Stimulated activated CD4-positive, alpha-beta T cell treated with anti-CD3 and anti-CD28 coated beads, Interleukin-1b, Interleukin-23, amount 100 ng/mL, for 4 hours (primary cell): ENCODE data around the gene CDHR2.

Experiments used
- DNase-seq, 2 donors: peaks; one replicate each; pipeline ENCODE4 v3.0.0-alpha.2; 2020; ENCODE audit warnings: low read depth in 2 of 2

CDHR2 gene

GRCh38 chr5:176619203-176619568 lies 70.0 kb downstream of the CDHR2 start:
- DNase-seq, result peak; percentile 63 to 76

GRCh38 chr5:176619569-176620332 lies 70.6 kb downstream of the CDHR2 start:
- DNase-seq, result no peak

DNA sequence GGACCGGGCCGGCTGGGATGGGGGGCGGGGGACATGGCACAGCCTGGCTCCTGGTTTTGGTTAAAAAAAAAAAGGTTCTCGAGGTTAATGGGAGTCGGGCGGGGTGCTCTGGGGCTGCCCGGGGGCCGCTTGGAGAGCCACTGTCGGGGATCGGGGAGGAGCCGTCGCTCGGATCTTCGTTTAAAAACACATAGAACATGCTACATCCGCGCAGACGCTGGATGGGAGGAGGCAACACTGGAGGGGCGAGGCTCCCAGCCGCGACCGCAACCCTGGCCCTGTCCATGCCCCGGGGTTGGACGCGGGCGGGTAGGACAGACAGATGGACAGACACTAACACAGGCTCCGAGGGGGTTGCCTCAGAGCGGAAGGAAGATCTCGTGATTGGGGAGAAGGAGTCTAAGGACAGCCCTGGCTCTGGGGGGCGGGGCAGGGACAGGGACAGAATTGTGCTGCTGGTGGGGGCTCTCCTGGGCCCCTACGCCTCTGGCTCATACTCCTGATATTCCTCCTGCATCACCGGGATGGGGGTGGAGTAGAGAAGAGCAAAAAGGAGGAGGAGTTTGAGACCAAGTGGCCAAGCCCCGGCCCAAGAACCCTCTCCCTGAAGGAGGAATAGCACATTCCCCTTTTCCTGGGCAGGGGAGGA lies 71.3 kb downstream of the CDHR2 start:
- DNase-seq, result no peak

DNA sequence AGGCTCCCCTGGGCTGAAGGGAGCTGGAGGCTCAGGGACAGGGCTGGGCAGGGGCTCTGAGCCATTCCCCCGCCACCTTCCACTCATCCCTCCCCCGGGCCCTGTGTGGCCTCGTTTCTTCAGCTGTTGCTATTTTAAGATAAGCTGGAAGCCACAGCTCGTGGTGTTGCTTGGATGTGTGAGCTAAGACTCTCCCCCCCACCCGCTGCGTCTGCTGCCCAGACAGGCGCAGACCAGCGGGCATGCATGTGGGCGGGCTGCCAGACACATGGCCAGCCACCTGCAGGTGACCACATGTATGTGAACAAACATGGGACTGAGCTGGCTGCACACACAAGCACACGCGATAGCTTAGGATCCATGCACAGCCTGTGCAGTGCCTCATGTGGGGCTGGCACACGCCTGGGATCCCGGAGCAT lies 72.5 kb downstream of the CDHR2 start:
- DNase-seq, result no peak

- no peak for DNase-seq
Observed at GRCh38 chr5:176624142-176624541, 75.0 kb downstream of the CDHR2 start.

GRCh38 chr5:176624938-176625337 lies 75.8 kb downstream of the CDHR2 start:
- DNase-seq, result no peak

- no peak for DNase-seq
Observed at GRCh38 chr5:176625512-176625911, 76.4 kb downstream of the CDHR2 start.

GRCh38 chr5:176625966-176626875 lies 77.1 kb downstream of the CDHR2 start:
- no peak for DNase-seq

GRCh38 chr5:176626876-176627236 lies 77.7 kb downstream of the CDHR2 start:
- DNase-seq, result no peak

DNA sequence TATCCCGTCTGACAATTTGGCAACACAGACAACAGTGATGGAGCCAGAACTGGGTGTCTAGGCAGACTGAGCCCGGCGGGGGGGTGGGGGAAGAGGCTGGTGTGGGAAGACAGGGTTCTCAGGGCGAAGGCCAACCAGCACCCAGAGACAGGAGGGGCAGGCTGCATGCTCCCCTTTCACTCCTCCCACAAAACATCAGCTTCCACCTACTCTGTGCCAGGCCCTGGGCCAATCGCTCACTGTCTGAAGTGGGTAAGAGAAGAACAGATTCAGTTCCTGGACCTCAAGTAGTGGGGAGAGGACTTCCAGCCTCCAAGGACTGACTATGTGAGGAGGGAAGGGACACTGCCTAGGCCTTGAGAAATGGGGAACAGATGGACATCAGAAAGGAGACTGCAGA lies 78.4 kb downstream of the CDHR2 start:
- no peak for DNase-seq

DNA sequence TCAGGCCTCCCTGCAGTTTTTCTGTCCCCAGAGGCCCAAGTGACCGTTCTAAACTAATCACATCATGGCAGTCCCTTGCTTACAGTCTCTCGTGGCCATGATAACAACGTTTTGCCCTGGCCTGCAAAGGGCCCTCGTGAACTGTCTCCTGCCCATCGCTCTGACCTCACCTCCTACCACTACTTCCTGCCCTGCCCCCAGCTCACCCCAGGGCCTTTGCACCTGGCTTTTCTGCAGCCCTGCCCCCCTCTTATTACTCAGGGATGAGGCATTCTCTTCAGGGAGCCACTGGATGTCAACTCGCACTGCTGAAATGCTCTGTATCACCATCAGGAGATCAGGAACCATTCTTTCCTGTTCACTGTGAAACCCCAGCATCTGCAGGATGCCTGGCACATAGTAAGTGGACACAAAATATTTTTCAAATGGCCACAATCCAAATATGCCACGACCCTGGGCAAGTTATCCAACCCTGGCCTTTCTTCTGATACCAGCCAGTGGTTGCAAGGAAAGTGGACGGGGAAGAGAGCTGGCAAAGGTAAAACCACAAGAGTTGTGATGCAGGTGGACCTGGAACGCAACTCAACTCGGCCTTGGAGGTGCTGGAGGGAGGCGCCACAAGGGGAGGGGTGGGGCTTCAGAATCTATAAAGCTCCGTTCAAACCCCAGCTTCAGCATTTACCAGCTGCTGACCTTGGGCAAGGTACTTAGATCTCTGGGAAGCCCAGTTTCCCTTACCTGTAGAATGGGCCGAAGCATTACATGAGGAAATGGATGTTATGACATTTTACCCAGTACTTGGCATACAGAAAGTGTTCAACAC lies 79.5 kb downstream of the CDHR2 start:
- DNase-seq, result no peak

GRCh38 chr5:176629317-176629852 lies 80.2 kb downstream of the CDHR2 start:
- DNase-seq, result no peak

DNA sequence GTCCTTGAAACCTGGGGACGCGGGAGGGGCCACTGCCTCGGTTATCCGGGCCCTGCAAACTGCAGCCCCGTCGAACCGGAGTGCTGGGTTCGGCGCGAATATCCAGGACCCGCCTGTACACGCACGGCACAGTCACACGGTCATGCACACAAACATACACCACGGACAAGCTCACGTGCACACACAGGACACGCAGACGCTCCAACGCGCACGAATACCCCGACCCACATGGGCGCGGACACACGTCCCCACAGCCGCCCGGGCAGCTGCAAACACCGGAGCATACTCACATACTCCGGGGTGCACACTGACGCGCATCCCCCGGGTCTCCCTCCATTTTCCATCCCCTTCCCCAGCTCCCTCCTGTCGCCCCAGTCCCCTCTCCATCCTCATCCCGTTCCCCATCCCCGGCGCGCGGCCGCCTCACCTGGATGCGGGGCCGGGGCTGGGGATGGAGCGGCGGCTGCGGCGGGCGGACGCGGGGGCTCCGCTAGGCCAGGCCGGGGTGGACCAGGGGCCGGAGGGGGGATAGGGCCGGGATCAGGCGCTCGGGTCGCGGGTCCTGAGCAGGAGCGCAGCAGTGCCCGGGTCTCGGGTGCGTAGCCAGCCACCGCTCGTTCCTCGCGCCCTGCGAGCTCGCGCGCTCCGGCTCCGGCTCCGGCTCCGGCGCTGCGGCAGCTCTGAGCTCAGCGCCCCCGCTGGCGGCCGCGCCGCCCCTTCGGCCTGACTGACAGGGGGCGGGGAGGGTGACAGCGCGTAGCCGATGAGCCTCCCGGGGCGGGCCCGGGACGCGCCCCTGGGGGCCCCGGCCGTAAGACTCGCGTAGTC lies 80.9 kb downstream of the CDHR2 start, which contains the start of the genes EIF4E1B and SNCB:
TSS of gene EIF4E1B (plus strand) at position 823 of the 828 bp plus-strand sequence. CDS start 12,113 bp downstream, outside the sequence.
TSS of gene SNCB (minus strand) at position 682 of the 828 bp plus-strand sequence. CDS start 880 bp downstream, outside the sequence.
- DNase-seq, result peak in 1 of 2 donors; percentile 51

- no peak for DNase-seq
Observed at GRCh38 chr5:176630681-176631222, 81.6 kb downstream of the CDHR2 start.

- no peak for DNase-seq
Observed at GRCh38 chr5:176631383-176632200, 82.5 kb downstream of the CDHR2 start.

- DNase-seq, result no peak
Observed at GRCh38 chr5:176632745-176633144, 83.6 kb downstream of the CDHR2 start.

GRCh38 chr5:176633598-176633997 lies 84.5 kb downstream of the CDHR2 start:
- no peak for DNase-seq

DNA sequence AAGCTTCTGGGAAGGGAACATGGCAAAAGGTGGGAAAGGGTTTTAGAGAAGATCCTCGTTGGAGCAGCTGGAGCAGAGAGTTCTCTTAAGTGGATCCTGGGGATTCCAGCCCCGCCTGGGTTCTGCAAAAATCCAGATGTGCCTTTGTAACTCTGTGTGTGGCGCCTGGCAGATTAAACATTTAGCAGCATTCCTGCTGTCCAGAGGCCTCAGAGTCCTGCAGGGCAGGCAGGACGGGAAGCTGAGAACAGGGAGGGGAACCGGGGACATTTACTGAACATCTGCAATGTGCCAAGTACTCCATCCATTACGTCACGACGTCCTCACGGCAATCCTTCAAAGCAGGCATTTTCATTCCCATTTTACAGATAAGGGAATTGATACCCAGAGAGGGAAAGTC lies 87.3 kb downstream of the CDHR2 start:
- DNase-seq, result no peak

DNA sequence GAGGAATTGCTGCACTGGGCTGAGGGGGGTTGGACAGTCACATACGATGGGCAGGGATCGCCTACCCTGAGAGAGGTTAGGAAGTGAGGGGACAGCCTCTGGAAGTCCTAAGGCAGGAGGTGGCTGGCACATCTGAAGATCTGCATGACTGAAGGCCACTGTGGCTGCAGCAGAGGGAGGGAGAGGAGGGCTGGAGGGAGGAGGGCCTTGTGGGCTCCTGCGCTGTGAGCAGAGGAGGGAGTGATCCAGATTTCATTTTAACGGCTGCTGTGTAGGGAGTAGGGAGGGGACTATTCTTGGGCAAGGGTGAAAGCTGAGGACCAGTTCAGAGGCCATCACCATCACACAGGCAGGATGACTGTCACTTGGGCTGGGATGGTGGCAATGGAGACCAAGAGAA lies 88.4 kb downstream of the CDHR2 start:
- DNase-seq, result no peak
